Panc1 (cell line): ENCODE results near the gene TGM4. TPM values are rescaled to one million over a fixed set of nuclear protein-coding genes. Genes with fewer than 3 reads are reported as not detected.

Experiments
- ATAC-seq: fragments of 200-7000 bp; cut with Tn5 transposase; 2 replicates; pipeline ENCODE4 v1.9.1; 2020; ENCODE audit warnings: mild to moderate bottlenecking, moderate library complexity
- BruUV-seq: library from RNA; stranded (reverse); fragments of 400-500 nt; replicated peaks from 2 replicates; lab custom pipeline; 2021; lab: Mats Ljungman, UMichigan
- CTCF ChIA-PET: fragments of 300-600 bp; sonication (Branson Sonifier 250); formaldehyde crosslinking; loops from one replicate; lab custom pipeline; 2022; ENCODE audit warnings: antibody characterized with exemption; lab: Charles Lee
- POLR2A ChIA-PET: fragments of 300-600 bp; sonication (Branson Sonifier 250); formaldehyde crosslinking; loops from one replicate; lab custom pipeline; 2022; ENCODE audit warnings: antibody characterized with exemption; lab: Charles Lee
- DNase-seq: peaks from one replicate; pipeline ENCODE4 v3.0.0-alpha.2; 2010; ENCODE audit warnings: low read depth, low spot score
- H3K27ac ChIP-seq: 2 replicates; pipeline ENCODE4 v1.5.1; 2011; ENCODE audit warnings: mild to moderate bottlenecking, low read length, inconsistent platforms
- H3K27me3 ChIP-seq: fragments of 200-500 bp; sonication (Bioruptor generic); 2 replicates; pipeline ENCODE4 v1.6.0; 2014; ENCODE audit warnings: low read length, inconsistent platforms; ENCODE audit not compliant: control insufficient read depth, insufficient read depth
- H3K36me3 ChIP-seq: fragments of 200-500 bp; sonication (Bioruptor generic); 2 replicates; pipeline ENCODE4 v1.5.1; 2014; ENCODE audit warnings: inconsistent platforms, mild to moderate bottlenecking, low read length, moderate library complexity; ENCODE audit not compliant: control insufficient read depth, insufficient read depth
- H3K4me1 ChIP-seq: 2 replicates; pipeline ENCODE4 v1.5.1; 2011; ENCODE audit warnings: inconsistent platforms, mild to moderate bottlenecking, low read length, moderate library complexity; ENCODE audit not compliant: control insufficient read depth, insufficient read depth
- H3K4me3 ChIP-seq, 2 experiments: 2 replicates each; pipeline ENCODE4 v1.5.1; 2011 to 2012; ENCODE audit warnings: low read depth in 2 of 2, low read length in 2 of 2, mild to moderate bottlenecking in 2 of 2, inconsistent platforms in 1 of 2, moderate library complexity in 1 of 2
- H3K9me3 ChIP-seq: fragments of 200-500 bp; sonication (Bioruptor generic); 2 replicates; pipeline ENCODE4 v1.5.1; 2014; ENCODE audit warnings: low read depth, mild to moderate bottlenecking, inconsistent platforms, low read length, moderate library complexity; ENCODE audit not compliant: control insufficient read depth, insufficient read depth
- CTCF ChIP-seq: fragments of 450-650 bp; IDR thresholded peaks from 2 replicates; pipeline ENCODE4 v1.5.1; 2017; ENCODE audit warnings: mild to moderate bottlenecking
- POLR2AphosphoS5 ChIP-seq: IDR thresholded peaks from 2 replicates; pipeline ENCODE4 v1.6.1; 2012; ENCODE audit warnings: mild to moderate bottlenecking, low read depth, low read length, moderate library complexity
- REST ChIP-seq, 2 experiments: IDR thresholded peaks; 2 replicates each; pipeline ENCODE4 v1.6.1; 2011 to 2012; ENCODE audit warnings: low read depth in 2 of 2, control low read depth in 1 of 2, low read length in 1 of 2, mild to moderate bottlenecking in 1 of 2, moderate library complexity in 1 of 2; ENCODE audit not compliant: insufficient read depth in 1 of 2
- SIN3A ChIP-seq: IDR thresholded peaks from 2 replicates; pipeline ENCODE4 v1.6.1; 2012; ENCODE audit warnings: low read depth, mild to moderate bottlenecking, low read length, moderate library complexity, borderline replicate concordance; ENCODE audit not compliant: insufficient read depth
- TCF7L2 ChIP-seq: IDR thresholded peaks from 2 replicates; pipeline ENCODE4 v1.6.1; 2011; ENCODE audit warnings: mild to moderate bottlenecking, low read depth, low read length, inconsistent platforms
- in situ Hi-C: cut with HindIII; loops from 2 replicates; pipeline ENCODE4 v1.10.0; 2016; ENCODE audit warnings: low sequenced_read_pairs, low pct_unique_long_range_greater_than_20kb
- intact Hi-C: fragments of 100-400 bp; cut with micrococcal nuclease; formaldehyde crosslinking; loops from one replicate; pipeline ENCODE4 v1.10.0; 2022; ENCODE audit not compliant: unreplicated experiment
- total RNA-seq: library from RNA; stranded (reverse); gene quantifications from one replicate; pipeline ENCODE4 v1.2.1, GENCODE V29; 2021; ENCODE audit not compliant: unreplicated experiment

TGM4 gene
- total RNA-seq, 1 experiment from 2014 or later = 0.46 TPM

DNA sequence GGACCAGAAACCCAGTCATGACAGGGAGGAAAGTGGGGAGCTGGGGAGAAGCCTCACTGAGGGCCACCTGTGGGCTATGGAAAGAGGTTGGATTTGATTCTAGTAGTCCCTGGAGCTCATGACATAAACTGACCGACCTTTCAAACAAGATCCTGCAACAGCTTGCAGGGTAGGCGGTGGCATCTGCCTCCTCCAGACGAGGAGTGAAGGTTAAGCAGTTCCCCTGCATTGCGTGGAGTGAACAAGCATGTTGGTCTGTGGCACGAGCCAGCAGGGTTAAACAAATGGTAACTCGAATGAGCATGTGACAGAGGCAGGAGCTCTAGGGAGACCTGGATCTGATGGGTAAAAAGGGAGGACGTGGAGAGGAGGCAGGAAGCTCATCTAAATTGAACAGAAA, 12.7 kb downstream of the TGM4 start:
- peak overlapping the region; percentile 31; the same call in 1 of the 2 replicates for H3K27ac ChIP-seq
- CTCF ChIA-PET = no interaction called here
- in situ Hi-C loops = no loop called here
- BruUV-seq = no TSS peak
- no peak for ATAC-seq
- no peaks in the 10 kb centered on the region for H3K9me3 ChIP-seq
- H3K36me3 ChIP-seq = no peaks in the 10 kb centered on the region
- peaks cover 8% of the 10 kb centered on the region; the same call in 1 of the 2 replicates for H3K4me1 ChIP-seq
- POLR2A ChIA-PET = interaction anchor here (0.5 kb wide), 1 partner anchor 9 kb away, joined by 3 read pairs; no protein-coding TSS in a partner anchor
- H3K4me3 ChIP-seq = no peak overlapping the region
- H3K27me3 ChIP-seq = no peaks in the 10 kb centered on the region
- DNase-seq = no peak
- no peak for TF ChIP-seq TCF7L2
- intact Hi-C loops = no loop called here

DNA sequence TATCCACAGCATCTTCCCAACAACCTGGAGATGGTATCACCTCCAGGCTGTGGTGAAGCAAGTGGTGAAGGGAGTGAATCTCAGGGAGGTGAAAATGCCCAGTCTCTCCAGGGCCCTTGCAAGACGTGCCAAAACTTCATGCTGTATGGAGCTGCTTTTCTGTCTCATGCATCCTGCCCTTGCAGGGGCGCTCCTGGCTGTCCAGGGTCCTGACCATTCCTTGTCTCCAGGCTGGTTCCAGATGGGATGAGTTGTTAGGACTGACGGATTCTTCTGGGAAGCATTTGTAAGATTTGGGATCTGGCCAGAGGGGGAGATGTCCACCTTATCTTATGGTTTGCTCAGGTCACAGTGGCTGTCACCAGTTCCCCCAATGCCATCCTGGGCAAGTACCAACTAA, 15.8 kb downstream of the TGM4 start:
- no peak overlapping the region for H3K4me3 ChIP-seq
- intact Hi-C loops = no loop called here
- in situ Hi-C loops = no loop called here
- H3K36me3 ChIP-seq = no peaks in the 10 kb centered on the region
- no peaks in the 10 kb centered on the region for H3K27me3 ChIP-seq
- ChIA-PET CTCF (no interaction called here), POLR2A (no interaction called here)
- TF ChIP-seq SIN3A (no peak), REST (IDR thresholded peaks at IDR 0.05; ENCODE audit: insufficient read depth in 1 of 2, low read depth in 2 of 2, low read length in 1 of 2) (peak; percentile 69 to 74; a peak in 3 of 4 replicates), TCF7L2 (no peak), CTCF (no peak), POLR2AphosphoS5 (no peak)
- H3K4me1 ChIP-seq = no peaks in the 10 kb centered on the region; the same call in 1 of the 2 replicates
- DNase-seq = no peak
- H3K27ac ChIP-seq = no peak overlapping the region
- no TSS peak for BruUV-seq
- H3K9me3 ChIP-seq = no peaks in the 10 kb centered on the region
- no peak for ATAC-seq

- Histone ChIP-seq H3K27ac (no peak overlapping the region), H3K9me3 (no peaks in the 10 kb centered on the region), H3K4me1 (no peaks in the 10 kb centered on the region; the same call in 1 of the 2 replicates), H3K36me3 (no peaks in the 10 kb centered on the region), H3K4me3 (no peak overlapping the region), H3K27me3 (no peaks in the 10 kb centered on the region)
- no peak for ATAC-seq
- CTCF ChIA-PET = no interaction called here
- in situ Hi-C loops (no loop called here), intact Hi-C loops (no loop called here)
- DNase-seq = no peak
- POLR2A ChIA-PET = no interaction called here
- BruUV-seq = no TSS peak
- no peak for TF ChIP-seq SIN3A
- no peak for TF ChIP-seq POLR2AphosphoS5
- no peak for TF ChIP-seq CTCF
- TF ChIP-seq REST (IDR thresholded peaks at IDR 0.05; ENCODE audit: insufficient read depth in 1 of 2, low read depth in 2 of 2, low read length in 1 of 2) = no peak
- no peak for TF ChIP-seq TCF7L2
Measured at GRCh38 chr3:44890852-44891251, 16.4 kb downstream of the TGM4 start.
